OCI-LY1 (cell line): ENCODE data around the gene RPH3AL.

Experiments
- CTCF ChIP-seq: fragments of 200-600 bp; sonication (generic), shearing (Covaris generic); IDR thresholded peaks from 2 replicates; pipeline ENCODE4 v1.5.1; 2017; ENCODE audit warnings: mild to moderate bottlenecking, antibody characterized with exemption, low read length, moderate library complexity, mixed read lengths
- EZH2 ChIP-seq: fragments of 200-600 bp; sonication (generic), shearing (Covaris generic); IDR thresholded peaks from 2 replicates; pipeline ENCODE4 v1.8.0; 2017; ENCODE audit warnings: borderline replicate concordance, mixed run types, mild to moderate bottlenecking, antibody characterized with exemption, low read length, moderate library complexity, mixed read lengths

DNA sequence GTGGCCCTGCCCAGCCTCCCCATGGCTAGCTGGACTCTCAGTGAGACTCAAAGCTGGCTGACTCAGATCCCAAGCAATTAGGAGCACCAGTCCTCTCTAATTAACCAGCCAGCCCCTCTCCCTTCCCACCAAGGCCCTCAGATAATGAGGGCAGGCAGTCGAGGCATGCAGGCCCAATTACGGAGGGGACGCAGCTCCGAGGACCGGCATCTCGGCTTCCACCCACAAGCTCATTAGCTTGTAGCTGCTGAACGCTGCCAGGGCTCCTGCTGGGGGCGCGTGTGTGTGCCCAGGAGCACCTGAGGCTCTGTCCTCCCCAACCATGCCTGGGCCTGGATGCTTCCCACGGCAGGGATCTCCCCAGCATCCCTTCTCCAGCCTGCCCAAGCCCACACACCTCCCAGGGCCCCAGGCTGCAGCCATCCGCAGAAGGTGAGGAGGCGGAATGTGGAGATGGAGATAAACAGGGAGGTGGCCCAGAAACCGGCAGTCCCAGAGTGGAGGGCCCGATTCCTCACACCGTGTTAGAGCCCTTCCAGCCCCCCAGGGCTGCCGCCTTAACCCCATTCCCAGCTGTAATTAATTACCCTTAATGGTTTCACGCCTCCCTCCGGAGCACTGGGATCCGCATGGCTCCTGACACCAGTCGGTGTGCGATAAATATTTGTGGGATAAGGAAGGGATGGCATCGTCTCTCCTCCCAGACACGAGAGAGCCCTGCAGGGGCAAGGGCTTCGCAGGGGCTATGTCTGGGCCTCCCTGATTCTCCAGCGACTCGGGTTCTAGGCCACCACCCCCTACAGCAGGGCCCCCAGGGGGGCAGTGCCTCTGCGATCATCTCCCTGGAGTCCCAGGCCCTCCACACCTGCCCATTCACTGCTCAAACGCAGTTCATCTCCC is 42.2 kb downstream of the RPH3AL start:
- no peak for TF ChIP-seq CTCF
- TF ChIP-seq EZH2: no peak
